AG10803 (cell line): ENCODE measurements around the gene SIGLEC1.

ENCODE experiments used
- DNase-seq: peaks from one replicate; pipeline ENCODE4 v3.0.0; 2010; ENCODE audit warnings: low read depth
- H3K4me3 ChIP-seq: 2 replicates; pipeline ENCODE4 v1.5.1; 2011; ENCODE audit warnings: mild to moderate bottlenecking, low read length, control low read depth
- TF ChIP-seq, protein P1 (sequence below): conservative IDR thresholded peaks from 2 replicates; pipeline ENCODE4 v1.5.1; 2011; ENCODE audit warnings: mild to moderate bottlenecking, low read length, control low read depth, inconsistent platforms

Gene SIGLEC1

DNA sequence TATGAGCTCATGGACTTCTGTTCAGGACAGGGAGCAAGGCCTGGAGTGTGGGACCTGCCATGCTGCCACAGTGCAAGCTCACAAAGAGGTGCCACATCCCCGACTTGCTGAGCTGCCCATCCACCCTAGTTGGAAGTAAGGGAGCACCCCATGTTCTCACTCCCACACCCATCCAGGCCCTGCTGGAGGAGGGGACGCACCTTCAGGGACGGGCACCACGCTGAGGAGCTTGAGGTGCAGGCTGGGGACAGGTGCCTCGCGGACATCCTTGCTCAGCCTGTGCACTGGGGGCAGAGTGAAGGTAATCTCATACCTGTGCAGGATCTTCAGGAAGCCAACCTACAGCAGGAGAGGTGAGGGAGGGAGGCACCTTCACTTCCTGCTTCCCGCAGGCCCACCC, 42.9 kb upstream of the SIGLEC1 start:
- no peak for DNase-seq
- no peak overlapping the region for H3K4me3 ChIP-seq
- TF ChIP-seq, protein P1, sequence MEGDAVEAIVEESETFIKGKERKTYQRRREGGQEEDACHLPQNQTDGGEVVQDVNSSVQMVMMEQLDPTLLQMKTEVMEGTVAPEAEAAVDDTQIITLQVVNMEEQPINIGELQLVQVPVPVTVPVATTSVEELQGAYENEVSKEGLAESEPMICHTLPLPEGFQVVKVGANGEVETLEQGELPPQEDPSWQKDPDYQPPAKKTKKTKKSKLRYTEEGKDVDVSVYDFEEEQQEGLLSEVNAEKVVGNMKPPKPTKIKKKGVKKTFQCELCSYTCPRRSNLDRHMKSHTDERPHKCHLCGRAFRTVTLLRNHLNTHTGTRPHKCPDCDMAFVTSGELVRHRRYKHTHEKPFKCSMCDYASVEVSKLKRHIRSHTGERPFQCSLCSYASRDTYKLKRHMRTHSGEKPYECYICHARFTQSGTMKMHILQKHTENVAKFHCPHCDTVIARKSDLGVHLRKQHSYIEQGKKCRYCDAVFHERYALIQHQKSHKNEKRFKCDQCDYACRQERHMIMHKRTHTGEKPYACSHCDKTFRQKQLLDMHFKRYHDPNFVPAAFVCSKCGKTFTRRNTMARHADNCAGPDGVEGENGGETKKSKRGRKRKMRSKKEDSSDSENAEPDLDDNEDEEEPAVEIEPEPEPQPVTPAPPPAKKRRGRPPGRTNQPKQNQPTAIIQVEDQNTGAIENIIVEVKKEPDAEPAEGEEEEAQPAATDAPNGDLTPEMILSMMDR, result no peak

- TF ChIP-seq, protein P1, result no peak
- H3K4me3 ChIP-seq, result no peak overlapping the region
- DNase-seq, result no peak
These were observed 41.9 kb upstream of the SIGLEC1 start for GRCh38 chr20:3754276-3754630.

- no peak for DNase-seq
- H3K4me3 ChIP-seq, result no peak overlapping the region
- TF ChIP-seq, protein P1, result no peak
These were observed 41.3 kb upstream of the SIGLEC1 start for GRCh38 chr20:3753501-3754275.

GRCh38 chr20:3753098-3753497, 40.7 kb upstream of the SIGLEC1 start:
- DNase-seq, result peak; percentile 72
- no peak overlapping the region for H3K4me3 ChIP-seq
- TF ChIP-seq, protein P1, result peak; percentile 92

- no peak for DNase-seq
- TF ChIP-seq, protein P1, result no peak
- H3K4me3 ChIP-seq, result no peak overlapping the region
These were observed 40.0 kb upstream of the SIGLEC1 start for GRCh38 chr20:3752386-3752759.

- TF ChIP-seq, protein P1, result no peak
- no peak overlapping the region for H3K4me3 ChIP-seq
- no peak for DNase-seq
These were observed 39.4 kb upstream of the SIGLEC1 start for GRCh38 chr20:3751675-3752385.

- H3K4me3 ChIP-seq, result no peak overlapping the region
- no peak for DNase-seq
- TF ChIP-seq, protein P1, result no peak
These were observed 38.9 kb upstream of the SIGLEC1 start for GRCh38 chr20:3751305-3751674.
